ENCODE measurements around the gene NUDC. TPM values are rescaled to one million over a fixed set of nuclear protein-coding genes. Genes with fewer than 3 reads are reported as not detected.

The NUDC gene
- total RNA-seq, 1 donor from 2014 or later, result 60.8 TPM

GRCh38 chr1:26922431-26922729 lies 837 bp downstream of the NUDC start:
- Mint-ChIP-seq H3K9me3 (ENCODE audit: unreplicated experiment) (no peaks in the 10 kb centered on the region), H3K27ac (ENCODE audit: unreplicated experiment) (peak overlapping the region; percentile 1), H3K4me3 (ENCODE audit: unreplicated experiment) (peak overlapping the region; percentile 94), H3K4me1 (ENCODE audit: unreplicated experiment) (peaks cover 12% of the 10 kb centered on the region), H3K27me3 (ENCODE audit: unreplicated experiment) (peaks cover 8% of the 10 kb centered on the region), H3K36me3 (ENCODE audit: low read depth, unreplicated experiment) (peaks cover 13% of the 10 kb centered on the region)
- TF ChIP-seq CTCF (IDR thresholded peaks at IDR 0.05; ENCODE audit: unreplicated experiment), result no peak
- DNase-seq (ENCODE audit: low spot score), result no peak

DNA sequence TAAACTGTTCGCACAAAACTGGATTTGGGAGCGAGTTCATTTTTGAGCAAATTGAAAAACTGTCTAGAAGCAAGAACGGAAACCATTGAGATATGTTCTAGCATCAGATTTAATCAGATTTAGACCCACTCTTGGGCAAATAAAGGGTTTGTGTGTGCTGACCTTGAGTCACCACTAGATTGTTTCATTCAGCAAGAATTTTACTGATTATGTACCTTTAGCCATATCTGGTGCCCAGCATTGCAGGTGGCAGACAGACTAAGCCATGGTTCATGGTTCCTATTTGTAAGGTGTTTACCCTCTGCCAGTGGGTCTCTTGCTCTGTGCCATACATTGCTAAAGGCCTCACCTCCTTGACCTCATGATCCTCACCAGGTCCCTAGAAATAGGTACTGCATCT lies 1.4 kb downstream of the NUDC start:
- peaks cover 14% of the 10 kb centered on the region for H3K36me3 Mint-ChIP-seq (ENCODE audit: low read depth, unreplicated experiment)
- DNase-seq (ENCODE audit: low spot score), result no peak
- peak overlapping the region; percentile 94 for H3K4me3 Mint-ChIP-seq (ENCODE audit: unreplicated experiment)
- no peaks in the 10 kb centered on the region for H3K9me3 Mint-ChIP-seq (ENCODE audit: unreplicated experiment)
- peak overlapping the region; percentile 67 for H3K27ac Mint-ChIP-seq (ENCODE audit: unreplicated experiment)
- H3K27me3 Mint-ChIP-seq (ENCODE audit: unreplicated experiment), result peaks cover 8% of the 10 kb centered on the region
- H3K4me1 Mint-ChIP-seq (ENCODE audit: unreplicated experiment), result peaks cover 12% of the 10 kb centered on the region
- no peak for TF ChIP-seq CTCF (IDR thresholded peaks at IDR 0.05; ENCODE audit: unreplicated experiment)

- Mint-ChIP-seq H3K36me3 (ENCODE audit: low read depth, unreplicated experiment) (peaks cover 22% of the 10 kb centered on the region), H3K4me1 (ENCODE audit: unreplicated experiment) (peaks cover 12% of the 10 kb centered on the region), H3K27me3 (ENCODE audit: unreplicated experiment) (peaks cover 8% of the 10 kb centered on the region), H3K9me3 (ENCODE audit: unreplicated experiment) (no peaks in the 10 kb centered on the region), H3K4me3 (ENCODE audit: unreplicated experiment) (no peak overlapping the region), H3K27ac (ENCODE audit: unreplicated experiment) (no peak overlapping the region)
- DNase-seq (ENCODE audit: low spot score), result no peak
- no peak for TF ChIP-seq CTCF (IDR thresholded peaks at IDR 0.05; ENCODE audit: unreplicated experiment)
These were observed 2.2 kb downstream of the NUDC start for GRCh38 chr1:26923711-26924110.

- peaks cover 1% of the 10 kb centered on the region for H3K27me3 Mint-ChIP-seq (ENCODE audit: unreplicated experiment)
- no peak overlapping the region for H3K4me3 Mint-ChIP-seq (ENCODE audit: unreplicated experiment)
- DNase-seq (ENCODE audit: low spot score), result no peak
- peaks cover 17% of the 10 kb centered on the region for H3K36me3 Mint-ChIP-seq (ENCODE audit: low read depth, unreplicated experiment)
- no peak overlapping the region for H3K27ac Mint-ChIP-seq (ENCODE audit: unreplicated experiment)
- H3K9me3 Mint-ChIP-seq (ENCODE audit: unreplicated experiment), result no peaks in the 10 kb centered on the region
- TF ChIP-seq CTCF (IDR thresholded peaks at IDR 0.05; ENCODE audit: unreplicated experiment), result no peak
- H3K4me1 Mint-ChIP-seq (ENCODE audit: unreplicated experiment), result no peaks in the 10 kb centered on the region
These were observed 11.0 kb downstream of the NUDC start for GRCh38 chr1:26932531-26932930.

DNA sequence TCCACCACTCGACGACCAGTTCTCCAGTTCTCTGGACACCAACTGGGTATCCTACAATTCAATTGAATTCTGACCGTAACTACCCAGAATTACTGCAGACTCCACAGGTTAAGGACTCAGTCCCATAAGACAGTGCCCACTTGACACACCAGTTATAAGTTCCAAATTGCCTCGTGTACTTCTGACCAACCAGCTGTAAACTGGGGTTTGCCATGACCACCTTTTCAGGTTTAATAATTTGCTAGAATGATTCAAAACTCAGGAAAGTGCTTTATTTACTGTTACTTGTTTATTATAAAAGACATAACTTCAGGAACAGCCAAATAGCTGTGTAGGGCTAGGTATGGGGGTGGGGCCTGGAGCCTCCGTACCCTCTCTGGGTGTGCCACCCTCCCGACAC lies 15.3 kb downstream of the NUDC start:
- no peaks in the 10 kb centered on the region for H3K4me1 Mint-ChIP-seq (ENCODE audit: unreplicated experiment)

More for the DNA sequence above, 15.3 kb downstream of the NUDC start:
- no peak for TF ChIP-seq CTCF (IDR thresholded peaks at IDR 0.05; ENCODE audit: unreplicated experiment)
- no peak overlapping the region for H3K4me3 Mint-ChIP-seq (ENCODE audit: unreplicated experiment)
- H3K27me3 Mint-ChIP-seq (ENCODE audit: unreplicated experiment), result peaks cover 1% of the 10 kb centered on the region
- no peak for DNase-seq (ENCODE audit: low spot score)
- no peaks in the 10 kb centered on the region for H3K9me3 Mint-ChIP-seq (ENCODE audit: unreplicated experiment)
- H3K36me3 Mint-ChIP-seq (ENCODE audit: low read depth, unreplicated experiment), result peaks cover 8% of the 10 kb centered on the region
- H3K27ac Mint-ChIP-seq (ENCODE audit: unreplicated experiment), result no peak overlapping the region
